Measurements from ENCODE around the gene METTL6.

DNA sequence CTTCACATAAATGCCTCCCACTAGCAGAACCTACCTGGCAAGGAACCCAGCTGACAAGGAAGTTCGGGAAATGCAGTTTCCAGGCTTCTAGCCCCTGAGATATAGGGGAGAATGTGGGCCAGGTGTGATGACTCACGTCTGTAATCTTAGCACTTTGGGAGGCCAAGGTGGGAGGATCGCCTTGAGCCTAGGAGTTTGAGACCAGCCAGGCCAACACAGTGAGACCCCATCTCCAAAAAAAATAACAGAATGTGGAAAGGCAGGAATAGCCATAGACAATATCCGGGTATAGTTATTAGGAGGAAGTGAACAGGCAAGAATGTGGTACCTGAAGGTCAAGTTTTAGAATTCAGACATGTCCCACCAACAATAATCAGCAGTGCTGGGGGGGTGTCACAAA is 54.4 kb downstream of the METTL6 start:
- TF ChIP-seq CTCF (optimal IDR thresholded peaks at IDR 0.05 in 1 of 3, IDR thresholded peaks at IDR 0.05 in 1 of 3, conservative IDR thresholded peaks at IDR 0.05 in 1 of 3; ENCODE audit: extremely low read depth in 1 of 3, insufficient read depth in 2 of 3, low read length in 3 of 3), result no peak
- no peak for TF ChIP-seq EZH2 (IDR thresholded peaks at IDR 0.05; ENCODE audit: low read length)
